ENCODE measurements around the gene ZNF117. TPM values are rescaled to one million over a fixed set of nuclear protein-coding genes. Genes with fewer than 3 reads are reported as not detected.
"Not testable (repeated sequence)": the region's sequence is repeated elsewhere in the genome, so short reads cannot be mapped to it uniquely, and the experiment has no call there.

ZNF117 gene
- total and polyA plus RNA-seq, 2 experiments from 2014 or later = 1.2 to 2.8 TPM

DNA sequence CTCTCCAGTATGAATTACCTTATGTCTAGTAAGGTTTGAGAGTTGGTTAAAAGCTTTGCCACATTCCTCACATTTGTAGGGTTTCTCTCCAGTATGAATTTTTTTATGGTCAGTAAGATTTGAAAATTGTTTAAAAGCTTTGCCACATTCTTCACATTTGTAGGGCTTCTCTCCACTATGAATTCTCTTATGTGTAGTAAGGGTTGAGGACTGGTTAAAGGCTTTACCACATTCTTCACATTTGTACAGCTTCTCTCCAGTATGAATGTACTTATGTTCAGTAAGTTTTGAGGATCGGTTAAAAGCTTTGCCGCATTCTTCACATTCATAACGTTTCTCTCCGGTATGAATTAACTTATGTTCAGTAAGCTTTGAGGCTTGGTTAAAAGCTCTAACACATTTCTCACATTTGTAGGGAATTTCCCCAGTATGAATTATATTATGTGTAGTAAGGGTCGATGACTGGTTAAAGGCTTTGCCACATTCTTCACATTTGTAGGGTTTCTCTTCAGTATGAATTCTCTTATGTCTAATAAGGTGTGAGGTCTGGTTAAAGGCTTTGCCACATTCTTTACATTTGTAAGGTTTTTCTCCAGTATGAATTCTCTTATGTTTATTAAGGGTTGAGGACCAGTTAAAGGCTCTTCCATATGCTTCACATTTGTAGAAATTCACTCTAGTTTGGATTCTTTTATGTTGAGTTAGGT is 12.2 kb downstream of the ZNF117 start:
- no peaks in the 10 kb centered on the region for H3K4me1 ChIP-seq (ENCODE audit: insufficient read depth)
- H3K27me3 ChIP-seq (replicated peaks; ENCODE audit: insufficient read depth) = no peaks in the 10 kb centered on the region
- no peaks in the 10 kb centered on the region for H3K9me2 ChIP-seq (ENCODE audit: insufficient read depth)
- H3K4me3 ChIP-seq = no peak overlapping the region
- peaks cover 26% of the 10 kb centered on the region for H3K9me3 ChIP-seq (ENCODE audit: low read depth)
- no peak overlapping the region for H2AFZ ChIP-seq
- no peaks in the 10 kb centered on the region for H3K79me2 ChIP-seq (ENCODE audit: insufficient read depth)
- H3K4me2 ChIP-seq (ENCODE audit: unreplicated experiment) = no peak overlapping the region
- DNase-seq = no peak
- TF ChIP-seq EZH2phosphoT487 (IDR thresholded peaks at IDR 0.05; ENCODE audit: insufficient read depth, low read depth) = no peak
- TF ChIP-seq EZH2 (IDR thresholded peaks at IDR 0.05; ENCODE audit: insufficient read depth, poor library complexity, severe bottlenecking) = no peak
- no peaks in the 10 kb centered on the region for H3F3A ChIP-seq (ENCODE audit: insufficient read depth)
- no peak overlapping the region for H3K27ac ChIP-seq
- peaks cover 51% of the 10 kb centered on the region for H3K36me3 ChIP-seq (ENCODE audit: low read depth)
- no peaks in the 10 kb centered on the region for H4K20me1 ChIP-seq (ENCODE audit: insufficient read depth)
- in situ Hi-C loops (cut with MboI) = no loop called here
- 88 to 98% methylated on average over 5 of the region's 5 CpGs for WGBS, 2 experiments (ENCODE audit: low coverage in 1 of 2, low lambda C conversion rate in 2 of 2, missing lambda C conversion rate in 2 of 2)
- H3K9ac ChIP-seq = no peak overlapping the region

DNA sequence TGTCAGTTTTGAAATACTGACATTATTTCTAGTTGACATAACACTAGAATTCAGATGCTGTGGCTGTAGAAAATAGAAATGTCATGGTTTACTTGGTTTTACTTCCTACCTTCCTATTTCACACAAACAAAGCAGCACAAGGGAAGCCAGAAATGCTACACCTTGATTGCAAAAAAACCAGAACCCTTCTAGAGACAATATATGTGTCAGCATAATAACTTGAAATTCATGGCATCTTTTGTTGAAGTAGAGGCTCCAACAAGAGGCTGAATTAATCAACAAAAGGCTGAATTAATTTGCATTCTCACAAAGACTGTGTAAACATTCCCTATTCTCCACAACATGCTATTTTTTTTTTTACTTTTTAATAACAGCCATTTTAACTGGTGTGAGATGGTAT is 25.2 kb downstream of the ZNF117 start:
- Histone ChIP-seq H3K9me3 (ENCODE audit: low read depth) (peaks cover 3% of the 10 kb centered on the region), H3K79me2 (ENCODE audit: insufficient read depth) (no peaks in the 10 kb centered on the region), H3K27ac (no peak overlapping the region), H3K4me2 (ENCODE audit: unreplicated experiment) (no peak overlapping the region), H3K9me2 (ENCODE audit: insufficient read depth) (no peaks in the 10 kb centered on the region), H3F3A (ENCODE audit: insufficient read depth) (no peaks in the 10 kb centered on the region), H3K36me3 (ENCODE audit: low read depth) (no peaks in the 10 kb centered on the region), H4K20me1 (ENCODE audit: insufficient read depth) (no peaks in the 10 kb centered on the region), H3K27me3 (replicated peaks; ENCODE audit: insufficient read depth) (no peaks in the 10 kb centered on the region), H3K9ac (no peak overlapping the region), H3K4me3 (no peak overlapping the region), H3K4me1 (ENCODE audit: insufficient read depth) (no peaks in the 10 kb centered on the region), H2AFZ (no peak overlapping the region)
- TF ChIP-seq EZH2phosphoT487 (IDR thresholded peaks at IDR 0.05; ENCODE audit: insufficient read depth, low read depth) (no peak), EZH2 (IDR thresholded peaks at IDR 0.05; ENCODE audit: insufficient read depth, poor library complexity, severe bottlenecking) (no peak)
- in situ Hi-C loops (cut with MboI) = no loop called here
- no peak for DNase-seq

DNA sequence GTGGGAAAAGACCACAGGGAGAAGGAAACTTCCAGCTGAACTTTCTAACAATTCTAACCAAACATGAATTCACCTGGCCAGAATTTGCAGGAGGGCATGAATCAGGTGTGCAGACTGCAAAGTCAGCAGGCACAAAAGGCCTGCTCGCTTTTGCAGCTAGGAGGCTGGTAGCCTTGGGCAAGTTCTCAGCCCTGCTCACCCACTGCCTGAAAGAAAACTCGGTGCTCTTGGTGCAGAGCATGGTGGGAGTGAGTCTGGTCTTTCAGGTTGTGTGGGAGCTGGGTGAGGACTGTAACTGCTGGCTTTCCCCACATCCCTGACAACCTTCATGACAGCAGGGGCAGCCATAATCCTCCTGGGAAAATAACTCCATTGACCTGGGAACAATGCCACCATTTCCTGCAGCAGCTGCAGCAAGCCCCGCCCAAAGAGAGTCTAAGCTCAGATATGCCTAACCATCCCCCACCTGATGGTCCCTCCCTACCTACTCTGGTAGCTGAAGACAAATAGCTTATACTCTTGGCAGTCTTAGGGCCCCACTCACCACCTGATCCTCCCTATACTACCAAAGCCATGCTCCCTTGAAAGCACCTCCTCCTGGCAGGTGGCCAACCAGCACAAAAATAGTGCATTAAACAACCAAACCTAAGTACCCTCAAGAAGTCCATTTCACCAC is 31.6 kb downstream of the ZNF117 start:
- Histone ChIP-seq H3F3A (ENCODE audit: insufficient read depth) (no peaks in the 10 kb centered on the region), H3K9me3 (ENCODE audit: low read depth) (no peaks in the 10 kb centered on the region), H3K4me2 (ENCODE audit: unreplicated experiment) (no peak overlapping the region), H3K36me3 (ENCODE audit: low read depth) (no peaks in the 10 kb centered on the region), H3K79me2 (ENCODE audit: insufficient read depth) (no peaks in the 10 kb centered on the region), H3K4me3 (no peak overlapping the region), H3K4me1 (ENCODE audit: insufficient read depth) (no peaks in the 10 kb centered on the region), H3K27ac (no peak overlapping the region), H2AFZ (no peak overlapping the region), H3K27me3 (replicated peaks; ENCODE audit: insufficient read depth) (no peaks in the 10 kb centered on the region), H3K9me2 (ENCODE audit: insufficient read depth) (no peaks in the 10 kb centered on the region), H4K20me1 (ENCODE audit: insufficient read depth) (no peaks in the 10 kb centered on the region), H3K9ac (no peak overlapping the region)
- 27% methylated on average over 3 of the region's 3 CpGs for WGBS, 2 experiments (ENCODE audit: low coverage in 1 of 2, low lambda C conversion rate in 2 of 2, missing lambda C conversion rate in 2 of 2)
- no peak for DNase-seq
- TF ChIP-seq EZH2phosphoT487 (IDR thresholded peaks at IDR 0.05; ENCODE audit: insufficient read depth, low read depth) = no peak
- TF ChIP-seq EZH2 (IDR thresholded peaks at IDR 0.05; ENCODE audit: insufficient read depth, poor library complexity, severe bottlenecking) = no peak
- in situ Hi-C loops (cut with MboI) = no loop called here

GRCh38 chr7:64951250-64951848 is 39.5 kb downstream of the ZNF117 start:
- Histone ChIP-seq H4K20me1 (ENCODE audit: insufficient read depth) (no peaks in the 10 kb centered on the region), H3K9ac (no peak overlapping the region), H3K79me2 (ENCODE audit: insufficient read depth) (no peaks in the 10 kb centered on the region), H3K4me3 (no peak overlapping the region), H3K36me3 (ENCODE audit: low read depth) (no peaks in the 10 kb centered on the region), H3K9me3 (ENCODE audit: low read depth) (no peaks in the 10 kb centered on the region), H2AFZ (no peak overlapping the region), H3K4me2 (ENCODE audit: unreplicated experiment) (no peak overlapping the region), H3K27ac (no peak overlapping the region), H3K27me3 (replicated peaks; ENCODE audit: insufficient read depth) (peaks cover 25% of the 10 kb centered on the region), H3K4me1 (ENCODE audit: insufficient read depth) (no peaks in the 10 kb centered on the region), H3F3A (ENCODE audit: insufficient read depth) (no peaks in the 10 kb centered on the region), H3K9me2 (ENCODE audit: insufficient read depth) (no peaks in the 10 kb centered on the region)
- DNase-seq = peak; percentile 58
- WGBS, 2 experiments (ENCODE audit: low coverage in 1 of 2, low lambda C conversion rate in 2 of 2, missing lambda C conversion rate in 2 of 2) = 0% methylated on average over 1 of the region's 1 CpG
- TF ChIP-seq EZH2 (IDR thresholded peaks at IDR 0.05; ENCODE audit: insufficient read depth, poor library complexity, severe bottlenecking) (no peak), EZH2phosphoT487 (IDR thresholded peaks at IDR 0.05; ENCODE audit: insufficient read depth, low read depth) (no peak)
- in situ Hi-C loops (cut with MboI) = no loop called here

DNA sequence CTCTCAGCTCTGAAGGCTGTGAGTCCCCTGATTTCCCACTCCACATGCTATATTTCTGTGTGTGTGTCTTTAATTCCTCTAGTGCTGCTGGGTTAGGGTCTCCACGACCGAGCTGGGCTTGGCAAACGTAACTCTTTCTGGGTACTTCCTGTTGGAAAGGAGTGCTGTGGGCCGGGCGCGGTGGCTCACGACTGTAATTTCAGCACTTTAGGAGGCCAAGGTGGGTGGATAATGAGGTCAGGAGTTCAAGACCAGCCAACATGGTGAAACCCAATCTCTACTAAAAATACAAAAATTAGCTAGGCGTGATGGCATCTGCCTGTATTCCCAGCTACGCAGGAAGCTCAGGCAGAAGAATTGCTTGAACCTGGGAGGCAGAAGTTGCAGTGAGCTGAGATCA is 40.2 kb downstream of the ZNF117 start:
- H3K4me3 ChIP-seq; H3K9ac ChIP-seq; DNase-seq; H3F3A ChIP-seq (ENCODE audit: insufficient read depth); H3K4me1 ChIP-seq (ENCODE audit: insufficient read depth); H3K9me2 ChIP-seq (ENCODE audit: insufficient read depth); H3K9me3 ChIP-seq (ENCODE audit: low read depth); H3K4me2 ChIP-seq (ENCODE audit: unreplicated experiment); H3K79me2 ChIP-seq (ENCODE audit: insufficient read depth); in situ Hi-C loops (cut with MboI); H4K20me1 ChIP-seq (ENCODE audit: insufficient read depth); H2AFZ ChIP-seq; H3K27ac ChIP-seq; H3K36me3 ChIP-seq (ENCODE audit: low read depth): not testable (repeated sequence)
- H3K27me3 ChIP-seq (replicated peaks; ENCODE audit: insufficient read depth) = peaks cover 25% of the 10 kb centered on the region
- WGBS, 2 experiments (ENCODE audit: low coverage in 1 of 2, low lambda C conversion rate in 2 of 2, missing lambda C conversion rate in 2 of 2) = 59 to 66% methylated on average over 8 to 9 of the region's 9 CpGs

GRCh38 chr7:64948774-64949173 is 42.1 kb downstream of the ZNF117 start:
- H4K20me1 ChIP-seq (ENCODE audit: insufficient read depth); H3K4me2 ChIP-seq (ENCODE audit: unreplicated experiment); H3K9ac ChIP-seq; H2AFZ ChIP-seq; H3K4me1 ChIP-seq (ENCODE audit: insufficient read depth); H3K27ac ChIP-seq; H3K36me3 ChIP-seq (ENCODE audit: low read depth); H3K4me3 ChIP-seq; DNase-seq; H3K79me2 ChIP-seq (ENCODE audit: insufficient read depth); in situ Hi-C loops (cut with MboI); H3K9me2 ChIP-seq (ENCODE audit: insufficient read depth); H3K9me3 ChIP-seq (ENCODE audit: low read depth); H3F3A ChIP-seq (ENCODE audit: insufficient read depth): not testable (repeated sequence)
- WGBS, 2 experiments (ENCODE audit: low coverage in 1 of 2, low lambda C conversion rate in 2 of 2, missing lambda C conversion rate in 2 of 2) = 73 to 100% methylated on average over 1 of the region's 1 CpG
- peaks cover 25% of the 10 kb centered on the region for H3K27me3 ChIP-seq (replicated peaks; ENCODE audit: insufficient read depth)

Data from GM23248 (cell line).